OCI-LY7 (cell line): ENCODE data around the gene NANP.

Source experiments
- CTCF ChIP-seq: fragments of 200-600 bp; sonication (generic); conservative IDR thresholded peaks from 2 replicates; pipeline ENCODE4 v1.5.1; 2014; ENCODE audit warnings: mild to moderate bottlenecking, antibody characterized with exemption, low read length, moderate library complexity, mixed read lengths
- EZH2phosphoT487 ChIP-seq: fragments of 200-600 bp; sonication (generic); IDR thresholded peaks from 2 replicates; pipeline ENCODE4 v1.6.1; 2018; ENCODE audit warnings: low read depth, borderline replicate concordance, mild to moderate bottlenecking, mixed run types, antibody characterized with exemption, low read length, moderate library complexity, mixed read lengths

- TF ChIP-seq CTCF (no peak), EZH2phosphoT487 (no peak)
These were observed 58.1 kb downstream of the NANP start for GRCh38 chr20:25565578-25566157.
